Liver (tissue), 9 donors: ENCODE measurements around the gene BCKDHB. TPM values are rescaled to one million over a fixed set of nuclear protein-coding genes. Genes with fewer than 3 reads are reported as not detected.

Source experiments
- DNase-seq: peaks from one replicate; pipeline ENCODE4 v3.0.0-alpha.2; 2017; ENCODE audit warnings: low spot score
- H3K27ac ChIP-seq, 2 donors: one replicate each; pipeline ENCODE4 v1.7.0; 2013; ENCODE audit warnings: inconsistent platforms in 2 of 2, low read length in 2 of 2, control low read depth in 1 of 2, low read depth in 1 of 2, mild to moderate bottlenecking in 1 of 2
- H3K27me3 ChIP-seq, 4 donors: one replicate each; pipeline versions ENCODE4 v1.6.1 to v1.7.0; 2013; ENCODE audit warnings: low read length in 3 of 4, inconsistent platforms in 1 of 4, mild to moderate bottlenecking in 1 of 4, moderate library complexity in 1 of 4; ENCODE audit not compliant: control insufficient read depth in 4 of 4, insufficient read depth in 4 of 4
- H3K36me3 ChIP-seq, 4 donors: one replicate each; pipeline versions ENCODE4 v1.6.1 to v1.7.0; 2013; ENCODE audit warnings: low read length in 3 of 4, mild to moderate bottlenecking in 3 of 4, low read depth in 1 of 4, moderate library complexity in 1 of 4; ENCODE audit not compliant: control insufficient read depth in 4 of 4, insufficient read depth in 3 of 4
- H3K4me1 ChIP-seq, 4 donors: one replicate each; pipeline versions ENCODE4 v1.6.1 to v1.7.0; 2013; ENCODE audit warnings: low read length in 3 of 4, mild to moderate bottlenecking in 3 of 4, moderate library complexity in 1 of 4; ENCODE audit not compliant: control insufficient read depth in 4 of 4, insufficient read depth in 4 of 4
- H3K4me3 ChIP-seq, 3 donors: one replicate each; pipeline versions ENCODE4 v1.6.1 to v1.7.0; 2013; ENCODE audit warnings: low read length in 3 of 3, control low read depth in 1 of 3, low read depth in 1 of 3, mild to moderate bottlenecking in 1 of 3
- H3K9ac ChIP-seq, 2 donors: one replicate each; pipeline ENCODE4 v1.7.0; 2013; ENCODE audit warnings: low read length in 2 of 2, mild to moderate bottlenecking in 2 of 2, moderate library complexity in 2 of 2, control low read depth in 1 of 2, low read depth in 1 of 2
- H3K9me3 ChIP-seq, 4 donors: one replicate each; pipeline versions ENCODE4 v1.6.1 to v1.7.0; 2013; ENCODE audit warnings: low read length in 3 of 4; ENCODE audit not compliant: control insufficient read depth in 4 of 4
- CTCF ChIP-seq: fragments of 150-350 bp; IDR thresholded peaks from 2 replicates; pipeline ENCODE4 v1.5.1; 2017; ENCODE audit warnings: improper control_type of control experiment, low read depth, low read length; ENCODE audit not compliant: missing input control
- EGR1 ChIP-seq, 2 donors: IDR thresholded peaks; 2 replicates each; pipeline ENCODE4 v1.6.1; 2016 to 2018; ENCODE audit warnings: antibody characterized with exemption in 2 of 2, low read depth in 2 of 2
- FOXA1 ChIP-seq: IDR thresholded peaks from 2 replicates; pipeline ENCODE4 v1.6.1; 2016; ENCODE audit warnings: antibody characterized with exemption
- FOXA2 ChIP-seq: IDR thresholded peaks from 2 replicates; pipeline ENCODE4 v1.6.1; 2016; ENCODE audit warnings: antibody characterized with exemption
- GABPA ChIP-seq, 2 donors: IDR thresholded peaks in 1 of 2; conservative IDR thresholded peaks in 1 of 2; 2 replicates each; pipeline ENCODE4 v1.6.1; 2016; ENCODE audit warnings: antibody characterized with exemption in 2 of 2, mild to moderate bottlenecking in 1 of 2, moderate library complexity in 1 of 2
- HNF4A ChIP-seq, 2 donors: conservative IDR thresholded peaks; 2 replicates each; pipeline ENCODE4 v1.6.1; 2016; ENCODE audit warnings: antibody characterized with exemption in 2 of 2, mild to moderate bottlenecking in 2 of 2
- HNF4G ChIP-seq: IDR thresholded peaks from 2 replicates; pipeline ENCODE4 v1.6.1; 2016; ENCODE audit warnings: antibody characterized with exemption
- JUND ChIP-seq, 2 donors: IDR thresholded peaks; 2 replicates each; pipeline ENCODE4 v1.6.1; 2016; ENCODE audit warnings: antibody characterized with exemption in 2 of 2
- MAX ChIP-seq: IDR thresholded peaks from 2 replicates; pipeline ENCODE4 v1.6.1; 2016; ENCODE audit warnings: antibody characterized with exemption
- NR2F2 ChIP-seq: IDR thresholded peaks from 2 replicates; pipeline ENCODE4 v1.6.1; 2016; ENCODE audit warnings: antibody characterized with exemption
- RAD21 ChIP-seq, 2 donors: IDR thresholded peaks; 2 replicates each; pipeline ENCODE4 v1.6.1; 2016; ENCODE audit warnings: antibody characterized with exemption in 2 of 2, mild to moderate bottlenecking in 2 of 2
- RXRA ChIP-seq, 2 donors: IDR thresholded peaks; 2 replicates each; pipeline ENCODE4 v1.6.1; 2017 to 2018; ENCODE audit warnings: antibody characterized with exemption in 2 of 2, mild to moderate bottlenecking in 1 of 2
- SP1 ChIP-seq: IDR thresholded peaks from 2 replicates; pipeline ENCODE4 v1.6.1; 2018; ENCODE audit warnings: antibody characterized with exemption, mild to moderate bottlenecking
- TAF1 ChIP-seq: conservative IDR thresholded peaks from 2 replicates; pipeline ENCODE4 v1.6.1; 2016; ENCODE audit warnings: antibody characterized with exemption, mild to moderate bottlenecking
- YY1 ChIP-seq: IDR thresholded peaks from 2 replicates; pipeline ENCODE4 v1.6.1; 2016; ENCODE audit warnings: antibody characterized with exemption, mild to moderate bottlenecking
- WGBS: extraction: QIAGEN DNeasy Blood & Tissue Kit; methylation state at CpG from one replicate; pipeline ENCODE4 v1.1.7; 2013; 5-methylcytosine and 5-hydroxymethylcytosine counted together
- polyA plus RNA-seq, 2 donors: library from polyadenylated mRNA; stranded (reverse) in 1 of 2; unstranded in 1 of 2; fragments of 200-250 nt in 1 of 2; fragments of >200 nt in 1 of 2; fragmentation: Nextera tagmentation in 1 of 2; extraction: Ambion mirVana in 1 of 2; gene quantifications; one replicate each; pipeline versions ENCODE4 v1.2.1 to v1.2.3, GENCODE V29; 2013 to 2015
- total RNA-seq, 2 donors: library from RNA; depleted of rRNA; stranded (reverse); fragments of >200 nt; gene quantifications; one replicate each; pipeline ENCODE4 v1.2.3, GENCODE V29; 2014
- TF ChIP-seq, protein P1 (sequence below): IDR thresholded peaks from 2 replicates; pipeline ENCODE4 v1.6.1; 2016; ENCODE audit warnings: antibody characterized with exemption, mild to moderate bottlenecking
- donor health status: healthy.
- donor health status: healthy.
- donor health status: healthy.
- donor health status: healthy.
- donor health status: healthy.

Gene BCKDHB
- total and polyA plus RNA-seq, 4 donors: 13.0 to 74.8 (median 31.6) TPM

DNA sequence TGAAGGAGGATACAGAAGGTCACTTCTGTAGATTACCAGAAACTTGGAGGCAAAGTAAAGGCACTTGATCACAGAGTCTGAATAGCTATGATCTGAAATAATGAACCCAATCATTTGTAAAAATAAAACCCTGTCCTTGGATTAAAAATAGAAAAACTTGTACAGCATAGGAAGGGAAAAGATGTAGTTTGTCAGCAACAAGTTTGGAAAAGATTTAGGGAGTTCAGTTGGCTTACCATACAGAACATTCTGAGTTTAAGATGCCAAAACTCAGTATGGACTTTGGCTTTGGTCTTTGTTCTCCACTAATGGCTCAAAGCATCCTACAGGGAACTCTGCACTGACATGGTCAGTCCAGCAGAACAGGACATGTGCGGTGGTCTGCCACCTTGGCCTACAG lies 240.6 kb downstream of the BCKDHB start:
- H3K27ac ChIP-seq: no peak overlapping the region
- H3K36me3 ChIP-seq: no peaks in the 10 kb centered on the region
- no peak for TF ChIP-seq HNF4A (conservative IDR thresholded peaks at IDR 0.05)
- no peak for TF ChIP-seq FOXA2
- TF ChIP-seq MAX: no peak
- TF ChIP-seq RAD21 (IDR thresholded peaks at IDR 0.05): no peak
- TF ChIP-seq GABPA (IDR thresholded peaks at IDR 0.05 in 1 of 2, conservative IDR thresholded peaks at IDR 0.05 in 1 of 2): no peak
- no peak for TF ChIP-seq TAF1
- no peak for TF ChIP-seq CTCF
- TF ChIP-seq SP1: no peak
- no peak for TF ChIP-seq HNF4G
- no peak for TF ChIP-seq NR2F2
- no peak for TF ChIP-seq RXRA (IDR thresholded peaks at IDR 0.05)
- no peak for TF ChIP-seq EGR1 (IDR thresholded peaks at IDR 0.05; ENCODE audit: low read depth in 2 of 2)
- TF ChIP-seq, protein P1, sequence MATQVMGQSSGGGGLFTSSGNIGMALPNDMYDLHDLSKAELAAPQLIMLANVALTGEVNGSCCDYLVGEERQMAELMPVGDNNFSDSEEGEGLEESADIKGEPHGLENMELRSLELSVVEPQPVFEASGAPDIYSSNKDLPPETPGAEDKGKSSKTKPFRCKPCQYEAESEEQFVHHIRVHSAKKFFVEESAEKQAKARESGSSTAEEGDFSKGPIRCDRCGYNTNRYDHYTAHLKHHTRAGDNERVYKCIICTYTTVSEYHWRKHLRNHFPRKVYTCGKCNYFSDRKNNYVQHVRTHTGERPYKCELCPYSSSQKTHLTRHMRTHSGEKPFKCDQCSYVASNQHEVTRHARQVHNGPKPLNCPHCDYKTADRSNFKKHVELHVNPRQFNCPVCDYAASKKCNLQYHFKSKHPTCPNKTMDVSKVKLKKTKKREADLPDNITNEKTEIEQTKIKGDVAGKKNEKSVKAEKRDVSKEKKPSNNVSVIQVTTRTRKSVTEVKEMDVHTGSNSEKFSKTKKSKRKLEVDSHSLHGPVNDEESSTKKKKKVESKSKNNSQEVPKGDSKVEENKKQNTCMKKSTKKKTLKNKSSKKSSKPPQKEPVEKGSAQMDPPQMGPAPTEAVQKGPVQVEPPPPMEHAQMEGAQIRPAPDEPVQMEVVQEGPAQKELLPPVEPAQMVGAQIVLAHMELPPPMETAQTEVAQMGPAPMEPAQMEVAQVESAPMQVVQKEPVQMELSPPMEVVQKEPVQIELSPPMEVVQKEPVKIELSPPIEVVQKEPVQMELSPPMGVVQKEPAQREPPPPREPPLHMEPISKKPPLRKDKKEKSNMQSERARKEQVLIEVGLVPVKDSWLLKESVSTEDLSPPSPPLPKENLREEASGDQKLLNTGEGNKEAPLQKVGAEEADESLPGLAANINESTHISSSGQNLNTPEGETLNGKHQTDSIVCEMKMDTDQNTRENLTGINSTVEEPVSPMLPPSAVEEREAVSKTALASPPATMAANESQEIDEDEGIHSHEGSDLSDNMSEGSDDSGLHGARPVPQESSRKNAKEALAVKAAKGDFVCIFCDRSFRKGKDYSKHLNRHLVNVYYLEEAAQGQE: no peak
- no peak for DNase-seq
- no peak overlapping the region for H3K9ac ChIP-seq
- no peak overlapping the region for H3K4me3 ChIP-seq
- WGBS: 99% methylated on average over 1 of the region's 1 CpG
- no peaks in the 10 kb centered on the region for H3K9me3 ChIP-seq
- H3K4me1 ChIP-seq: no peaks in the 10 kb centered on the region
- no peaks in the 10 kb centered on the region for H3K27me3 ChIP-seq

- Histone ChIP-seq H3K4me3 (no peak overlapping the region), H3K27ac (no peak overlapping the region), H3K27me3 (no peaks in the 10 kb centered on the region), H3K4me1 (no peaks in the 10 kb centered on the region), H3K9me3 (no peaks in the 10 kb centered on the region), H3K9ac (no peak overlapping the region), H3K36me3 (no peaks in the 10 kb centered on the region)
- no peak for DNase-seq
- TF ChIP-seq JUND (IDR thresholded peaks at IDR 0.05) (no peak), GABPA (IDR thresholded peaks at IDR 0.05 in 1 of 2, conservative IDR thresholded peaks at IDR 0.05 in 1 of 2) (no peak), YY1 (no peak), SP1 (no peak), RAD21 (IDR thresholded peaks at IDR 0.05) (no peak), MAX (no peak), HNF4G (no peak), TAF1 (no peak), FOXA2 (no peak), RXRA (IDR thresholded peaks at IDR 0.05) (no peak), FOXA1 (no peak), EGR1 (IDR thresholded peaks at IDR 0.05; ENCODE audit: low read depth in 2 of 2) (no peak)
- TF ChIP-seq, protein P1: no peak
- WGBS: 89% methylated on average over 2 of the region's 2 CpGs
Observed at GRCh38 chr6:80348263-80348662, 241.8 kb downstream of the BCKDHB start.
